ENCODE data around the gene B4GALNT2. TPM values are rescaled to one million over a fixed set of nuclear protein-coding genes. Genes with fewer than 3 reads are reported as not detected.

B4GALNT2 gene
- total and polyA plus RNA-seq, 2 of the 13 experiments (the other 11 are each of a cell fraction or from before 2014, with no cell fraction given) = not detected

- no peak for TF ChIP-seq ZNF549 (CRISPR knock-in tag; IDR thresholded peaks at IDR 0.05)
- no peak for TF ChIP-seq CHD2 (IDR thresholded peaks at IDR 0.05; ENCODE audit: low read depth, low read length)
- no peak for TF ChIP-seq ZNF570 (CRISPR knock-in tag; IDR thresholded peaks at IDR 0.05; ENCODE audit: borderline replicate concordance)
- no peak for TF ChIP-seq ZNF329 (CRISPR knock-in tag; IDR thresholded peaks at IDR 0.05; ENCODE audit: low read depth)
- peak; percentile 37; the same call in 1 of the 2 replicates for TF ChIP-seq HDAC1 (CRISPR knock-in tag; IDR thresholded peaks at IDR 0.05)
- TF ChIP-seq ZBTB2 (CRISPR knock-in tag; IDR thresholded peaks at IDR 0.05; ENCODE audit: low read depth) = peak; percentile 20; the same call in 1 of the 2 replicates
- peak; percentile 8; the same call in 1 of the 2 replicates for TF ChIP-seq KMT2A (CRISPR knock-in tag; IDR thresholded peaks at IDR 0.05)
- 0 out of 2 replicates have a peak, but pooled peaks have one; percentile 67 for TF ChIP-seq PREB (CRISPR knock-in tag; IDR thresholded peaks at IDR 0.05)
- peak; percentile 38; the same call in 1 of the 2 replicates for TF ChIP-seq PATZ1 (CRISPR knock-in tag; IDR thresholded peaks at IDR 0.05)
- 0 out of 2 replicates have a peak, but pooled peaks have one; percentile 23 for TF ChIP-seq MYC (CRISPR knock-in tag; IDR thresholded peaks at IDR 0.05; ENCODE audit: borderline replicate concordance)
- TF ChIP-seq HNF4A (CRISPR knock-in tag; IDR thresholded peaks at IDR 0.05) = peak; percentile 47; the same call in 1 of the 2 replicates
- TF ChIP-seq ATF5 (CRISPR knock-in tag; IDR thresholded peaks at IDR 0.05; ENCODE audit: low read depth) = no peak
- TF ChIP-seq MTA1 (CRISPR knock-in tag; IDR thresholded peaks at IDR 0.05; ENCODE audit: borderline replicate concordance) = peak; percentile 54; the same call in 1 of the 2 replicates
- no peak for TF ChIP-seq TEAD3 (CRISPR knock-in tag; optimal IDR thresholded peaks at IDR 0.05; ENCODE audit: borderline replicate concordance)
- 0 out of 2 replicates have a peak, but pooled peaks have one; percentile 60 for TF ChIP-seq KDM3A (CRISPR knock-in tag; IDR thresholded peaks at IDR 0.05; ENCODE audit: low read depth)
- TF ChIP-seq ZNF33B (CRISPR knock-in tag; IDR thresholded peaks at IDR 0.05) = no peak
- no peak for TF ChIP-seq ZNF235 (CRISPR knock-in tag; IDR thresholded peaks at IDR 0.05; ENCODE audit: borderline replicate concordance)
- TF ChIP-seq TEF (CRISPR knock-in tag; IDR thresholded peaks at IDR 0.05) = no peak
- TF ChIP-seq XRCC5 (optimal IDR thresholded peaks at IDR 0.05; ENCODE audit: low read length) = no peak
- TF ChIP-seq ZNF607 (CRISPR knock-in tag; IDR thresholded peaks at IDR 0.05; ENCODE audit: borderline replicate concordance) = no peak
- TF ChIP-seq ZNF574 (CRISPR knock-in tag; IDR thresholded peaks at IDR 0.05) = 0 out of 2 replicates have a peak, but pooled peaks have one; percentile 33
Observed at GRCh38 chr17:49132699-49133364, at the start of gene B4GALNT2 (continued).
